Suprapubic skin (tissue), 4 donors: ENCODE results near the gene PKM.

Experiments used
- POLR2A ChIP-seq, 2 donors: fragments of 450-650 bp; IDR thresholded peaks; one replicate each; pipeline ENCODE4 v1.6.1; 2017; ENCODE audit warnings: antibody characterized with exemption in 2 of 2, mild to moderate bottlenecking in 2 of 2, moderate library complexity in 2 of 2
- POLR2AphosphoS5 ChIP-seq, 3 donors: sonication (generic); formaldehyde crosslinking; IDR thresholded peaks; one replicate each; pipeline ENCODE4 v1.6.1; 2017; ENCODE audit warnings: antibody characterized with exemption in 3 of 3
- TF ChIP-seq, protein P1 (sequence below), 2 donors: fragments of 200-600 bp in 1 of 2; fragments of 450-650 bp in 1 of 2; sonication (generic) in 1 of 2; IDR thresholded peaks; one replicate each; pipeline ENCODE4 v1.5.1; 2016 to 2019; ENCODE audit warnings: antibody characterized with exemption in 2 of 2, mild to moderate bottlenecking in 1 of 2, moderate library complexity in 1 of 2

DNA sequence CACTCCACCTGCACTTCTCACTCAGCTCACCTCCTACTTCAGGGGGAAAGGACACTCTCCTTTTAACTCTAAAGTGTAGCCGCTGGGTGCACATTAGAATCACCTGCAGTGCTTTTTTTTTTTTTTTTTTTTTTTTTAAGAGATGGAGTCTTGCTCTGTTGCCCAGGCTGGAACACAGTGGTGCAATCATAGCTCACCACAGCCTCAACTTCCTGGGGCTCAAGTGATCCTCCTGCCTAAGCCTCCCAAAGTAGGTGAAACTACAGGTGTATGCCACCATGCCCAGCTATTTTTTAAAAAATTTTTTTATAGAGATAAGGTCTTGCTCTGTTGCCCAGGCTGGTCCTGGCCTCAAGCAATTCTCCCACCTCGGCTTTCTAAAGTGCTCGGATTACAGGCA lies 54.2 kb downstream of the PKM start:
- TF ChIP-seq POLR2A (IDR thresholded peaks at IDR 0.05) (no peak), POLR2AphosphoS5 (IDR thresholded peaks at IDR 0.05) (no peak)
- TF ChIP-seq, protein P1, sequence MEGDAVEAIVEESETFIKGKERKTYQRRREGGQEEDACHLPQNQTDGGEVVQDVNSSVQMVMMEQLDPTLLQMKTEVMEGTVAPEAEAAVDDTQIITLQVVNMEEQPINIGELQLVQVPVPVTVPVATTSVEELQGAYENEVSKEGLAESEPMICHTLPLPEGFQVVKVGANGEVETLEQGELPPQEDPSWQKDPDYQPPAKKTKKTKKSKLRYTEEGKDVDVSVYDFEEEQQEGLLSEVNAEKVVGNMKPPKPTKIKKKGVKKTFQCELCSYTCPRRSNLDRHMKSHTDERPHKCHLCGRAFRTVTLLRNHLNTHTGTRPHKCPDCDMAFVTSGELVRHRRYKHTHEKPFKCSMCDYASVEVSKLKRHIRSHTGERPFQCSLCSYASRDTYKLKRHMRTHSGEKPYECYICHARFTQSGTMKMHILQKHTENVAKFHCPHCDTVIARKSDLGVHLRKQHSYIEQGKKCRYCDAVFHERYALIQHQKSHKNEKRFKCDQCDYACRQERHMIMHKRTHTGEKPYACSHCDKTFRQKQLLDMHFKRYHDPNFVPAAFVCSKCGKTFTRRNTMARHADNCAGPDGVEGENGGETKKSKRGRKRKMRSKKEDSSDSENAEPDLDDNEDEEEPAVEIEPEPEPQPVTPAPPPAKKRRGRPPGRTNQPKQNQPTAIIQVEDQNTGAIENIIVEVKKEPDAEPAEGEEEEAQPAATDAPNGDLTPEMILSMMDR (IDR thresholded peaks at IDR 0.05): no peak
